GM23338 (cell line): Measurements from ENCODE around the gene NFIA. TPM values are rescaled to one million over a fixed set of nuclear protein-coding genes. Genes with fewer than 3 reads are reported as not detected.

ENCODE experiments used
- ATAC-seq: fragments of 200-7000 bp; cut with Tn5 transposase; 3 replicates; pipeline ENCODE4 v1.9.1; 2020
- DNase-seq: peaks from one replicate; pipeline ENCODE4 v3.0.0-alpha.2; 2015; ENCODE audit warnings: low spot score
- H2AFZ ChIP-seq: fragments of 200-600 bp; sonication (generic); 2 replicates; pipeline ENCODE4 v1.8.0; 2016; ENCODE audit warnings: antibody characterized with exemption, mild to moderate bottlenecking, moderate library complexity
- H3F3A ChIP-seq: fragments of 200-600 bp; sonication (generic); replicated peaks from 2 replicates; pipeline ENCODE4 v1.8.0; 2017; ENCODE audit warnings: antibody characterized with exemption, mixed run types, low read depth
- H3K27ac ChIP-seq: fragments of 200-600 bp; sonication (generic); 2 replicates; pipeline ENCODE4 v1.6.1; 2016; ENCODE audit warnings: low read depth
- H3K27me3 ChIP-seq: fragments of 200-600 bp; sonication (generic); 2 replicates; pipeline ENCODE4 v1.8.0; 2016; ENCODE audit warnings: mild to moderate bottlenecking, mixed run types, moderate library complexity; ENCODE audit not compliant: insufficient read depth
- H3K36me3 ChIP-seq: fragments of 200-600 bp; sonication (generic); 2 replicates; pipeline ENCODE4 v1.8.0; 2016; ENCODE audit warnings: mild to moderate bottlenecking; ENCODE audit not compliant: insufficient read depth
- H3K4me1 ChIP-seq: fragments of 200-600 bp; sonication (generic); 2 replicates; pipeline ENCODE4 v1.8.0; 2016; ENCODE audit warnings: mild to moderate bottlenecking, moderate library complexity; ENCODE audit not compliant: insufficient read depth
- H3K4me2 ChIP-seq: fragments of 200-600 bp; sonication (generic); 2 replicates; pipeline ENCODE4 v1.7.1; 2017; ENCODE audit warnings: mixed run types
- H3K4me3 ChIP-seq: fragments of 200-600 bp; sonication (generic); 2 replicates; pipeline ENCODE4 v1.6.1; 2016; ENCODE audit warnings: mixed run types
- H3K79me2 ChIP-seq: fragments of 200-600 bp; sonication (generic); replicated peaks from 2 replicates; pipeline ENCODE4 v1.8.0; 2017; ENCODE audit warnings: mild to moderate bottlenecking; ENCODE audit not compliant: insufficient read depth
- H3K9me2 ChIP-seq: fragments of 200-600 bp; sonication (generic); 2 replicates; pipeline ENCODE4 v1.8.0; 2017; ENCODE audit not compliant: insufficient read depth
- H4K20me1 ChIP-seq: fragments of 200-600 bp; sonication (generic); replicated peaks from 2 replicates; pipeline ENCODE4 v1.8.0; 2017; ENCODE audit warnings: mild to moderate bottlenecking; ENCODE audit not compliant: insufficient read depth
- H3K27ac Mint-ChIP-seq: 2 replicates; pipeline ENCODE4 v1.8.0; 2020; ENCODE audit warnings: inconsistent platforms, mild to moderate bottlenecking, moderate library complexity, mixed read lengths
- H3K27me3 Mint-ChIP-seq: 3 replicates; pipeline ENCODE4 v1.8.0; 2022; ENCODE audit warnings: low read depth, mild to moderate bottlenecking, moderate library complexity, mixed read lengths, inconsistent platforms; ENCODE audit not compliant: insufficient read depth, poor library complexity
- H3K36me3 Mint-ChIP-seq: 3 replicates; pipeline ENCODE4 v1.8.0; 2021; ENCODE audit warnings: low read depth, mild to moderate bottlenecking, inconsistent platforms, moderate library complexity, mixed read lengths
- H3K4me1 Mint-ChIP-seq: 3 replicates; pipeline ENCODE4 v1.8.0; 2020; ENCODE audit warnings: mild to moderate bottlenecking, inconsistent platforms, mixed read lengths
- H3K4me3 Mint-ChIP-seq: 3 replicates; pipeline ENCODE4 v1.8.0; 2021; ENCODE audit warnings: moderate library complexity, mild to moderate bottlenecking, inconsistent platforms, mixed read lengths
- H3K9me3 Mint-ChIP-seq: 3 replicates; pipeline ENCODE4 v1.8.0; 2020; ENCODE audit warnings: moderate library complexity, mild to moderate bottlenecking, inconsistent platforms, mixed read lengths
- CREB1 ChIP-seq: fragments of 250-450 bp; sonication (Bioruptor Pico); IDR thresholded peaks from 2 replicates; pipeline ENCODE4 v1.5.0; 2020; ENCODE audit warnings: low read depth, mild to moderate bottlenecking, moderate library complexity
- CTCF ChIP-seq, 2 experiments: fragments of 200-600 bp in 1 of 2; sonication (generic) in 1 of 2; conservative IDR thresholded peaks; 2 replicates each; pipeline versions ENCODE4 v1.5.1 to v1.6.1; 2016 to 2017; ENCODE audit warnings: antibody characterized with exemption in 2 of 2, low read depth in 2 of 2, mild to moderate bottlenecking in 2 of 2, moderate library complexity in 1 of 2
- ETS1 ChIP-seq: IDR thresholded peaks from 2 replicates; pipeline ENCODE4 v1.6.1; 2016; ENCODE audit warnings: antibody characterized with exemption
- EZH2 ChIP-seq: fragments of 200-600 bp; sonication (generic); IDR thresholded peaks from one replicate; pipeline ENCODE4 v1.8.0; 2017; ENCODE audit warnings: antibody characterized with exemption, mild to moderate bottlenecking, low read depth; ENCODE audit not compliant: unreplicated experiment
- EZH2phosphoT487 ChIP-seq: fragments of 200-600 bp; sonication (generic); IDR thresholded peaks from one replicate; pipeline ENCODE4 v1.8.1; 2018; ENCODE audit warnings: antibody characterized with exemption; ENCODE audit not compliant: unreplicated experiment
- JUNB ChIP-seq: IDR thresholded peaks from one replicate; pipeline ENCODE4 v1.6.1; 2016; ENCODE audit warnings: antibody characterized with exemption; ENCODE audit not compliant: unreplicated experiment
- NANOG ChIP-seq: IDR thresholded peaks from 2 replicates; pipeline ENCODE4 v1.6.1; 2016; ENCODE audit warnings: antibody characterized with exemption, borderline replicate concordance
- POLR2AphosphoS5 ChIP-seq: IDR thresholded peaks from 2 replicates; pipeline ENCODE4 v1.6.1; 2016; ENCODE audit warnings: antibody characterized with exemption, low read depth
- REST ChIP-seq: IDR thresholded peaks from one replicate; pipeline ENCODE4 v1.6.1; 2018; ENCODE audit warnings: antibody characterized with exemption; ENCODE audit not compliant: unreplicated experiment
- STAT1 ChIP-seq: IDR thresholded peaks from one replicate; pipeline ENCODE4 v1.6.1; 2016; ENCODE audit warnings: antibody characterized with exemption; ENCODE audit not compliant: unreplicated experiment
- ZNF114 ChIP-seq: fragments of 250-450 bp; sonication (Bioruptor Pico); IDR thresholded peaks from 2 replicates; pipeline ENCODE4 v1.5.0; 2020; ENCODE audit warnings: mild to moderate bottlenecking, moderate library complexity
- ZNF462 ChIP-seq: fragments of 250-450 bp; sonication (Bioruptor Pico); IDR thresholded peaks from 2 replicates; pipeline ENCODE4 v1.5.0; 2020; ENCODE audit warnings: mild to moderate bottlenecking, moderate library complexity
- polyA plus RNA-seq: library from polyadenylated mRNA; unstranded; fragments of >200 nt; fragmentation: Nextera tagmentation; extraction: Ambion mirVana; gene quantifications from 2 replicates; pipeline ENCODE4 v1.2.1, GENCODE V29; 2016
- total RNA-seq: library from RNA; depleted of rRNA; stranded (reverse); fragments of >200 nt; shearing (Covaris generic); gene quantifications from 2 replicates; pipeline ENCODE4 v1.2.3, GENCODE V29; 2014

NFIA gene
- total and polyA plus RNA-seq, 2 experiments from 2014 or later, result 0.97 to 2.3 TPM

- Mint-ChIP-seq H3K9me3 (no peaks in the 10 kb centered on the region; the same call in 2 of the 3 replicates), H3K4me1 (peaks cover 13% of the 10 kb centered on the region), H3K36me3 (no peaks in the 10 kb centered on the region), H3K27me3 (no peaks in the 10 kb centered on the region), H3K27ac (no peak overlapping the region), H3K4me3 (no peak overlapping the region)
- ATAC-seq (no peak), DNase-seq (no peak)
- Histone ChIP-seq H3K27ac (no peak overlapping the region), H3K27me3 (no peaks in the 10 kb centered on the region), H3K79me2 (no peaks in the 10 kb centered on the region), H4K20me1 (no peaks in the 10 kb centered on the region), H3K4me2 (no peak overlapping the region), H3K4me1 (peaks cover 8% of the 10 kb centered on the region), H2AFZ (no peak overlapping the region), H3K9me2 (no peaks in the 10 kb centered on the region), H3F3A (no peaks in the 10 kb centered on the region), H3K4me3 (no peak overlapping the region), H3K36me3 (no peaks in the 10 kb centered on the region)
- no peak for TF ChIP-seq ZNF114 (CRISPR knock-in tag)
- TF ChIP-seq EZH2, result no peak
- TF ChIP-seq EZH2phosphoT487, result no peak
- TF ChIP-seq STAT1, result no peak
- no peak for TF ChIP-seq ZNF462 (CRISPR knock-in tag)
- no peak for TF ChIP-seq CTCF (conservative IDR thresholded peaks at IDR 0.05; ENCODE audit: low read depth in 2 of 2)
- no peak for TF ChIP-seq NANOG
- TF ChIP-seq POLR2AphosphoS5, result no peak
- TF ChIP-seq REST, result no peak
- TF ChIP-seq CREB1, result no peak
- no peak for TF ChIP-seq JUNB
- no peak for TF ChIP-seq ETS1
These were observed 179.2 kb downstream of the NFIA start for GRCh38 chr1:61261595-61261994.
